Lower lobe of right lung (tissue), 2 donors: Measurements from ENCODE around the gene TLL2. TPM values are rescaled to one million over a fixed set of nuclear protein-coding genes. Genes with fewer than 3 reads are reported as not detected.

Source experiments
- ATAC-seq, 2 donors: fragments of 200-7000 bp; cut with Tn5 transposase; one replicate each; pipeline ENCODE4 v1.9.1; 2020 to 2022; ENCODE audit warnings: mild to moderate bottlenecking in 2 of 2, moderate library complexity in 2 of 2
- DNase-seq: peaks from one replicate; pipeline ENCODE4 v3.0.0-alpha.2; 2020
- H3K27ac ChIP-seq: fragments of 200-600 bp; one replicate; pipeline ENCODE4 v1.8.0; 2022
- H3K27me3 ChIP-seq: fragments of 200-600 bp; one replicate; pipeline ENCODE4 v1.8.0; 2022; ENCODE audit warnings: low read depth
- H3K36me3 ChIP-seq: fragments of 200-600 bp; one replicate; pipeline ENCODE4 v1.8.0; 2022; ENCODE audit warnings: mild to moderate bottlenecking
- H3K4me1 ChIP-seq: fragments of 200-600 bp; one replicate; pipeline ENCODE4 v1.8.0; 2022
- H3K4me3 ChIP-seq: fragments of 200-600 bp; one replicate; pipeline ENCODE4 v1.8.0; 2022; ENCODE audit warnings: mild to moderate bottlenecking
- H3K9me3 ChIP-seq: fragments of 200-600 bp; one replicate; pipeline ENCODE4 v1.8.0; 2022
- CTCF ChIP-seq: fragments of 200-600 bp; IDR thresholded peaks from one replicate; pipeline ENCODE4 v1.8.0; 2022; ENCODE audit warnings: antibody characterized with exemption, mild to moderate bottlenecking
- intact Hi-C: fragments of 100-400 bp; cut with DNase I; formaldehyde crosslinking; loops from one replicate; pipeline ENCODE4 v1.11.0; 2022
- total RNA-seq: library from RNA; stranded (reverse); fragmentation: NEBNext Ultra II Directional; extraction: Animal tissue kit (Norgen Biotek cat#: 25700); gene quantifications from one replicate; pipeline ENCODE4 v1.2.1, GENCODE V29; 2021
- donor health status: DM: no; HTN: yes; CAD: no; lungs with severe emphysema.

Gene TLL2
- total RNA-seq, 1 donor from 2014 or later: not detected

- ATAC-seq: no peak
- Histone ChIP-seq H3K27me3 (peaks cover 25% of the 10 kb centered on the region), H3K36me3 (no peaks in the 10 kb centered on the region), H3K9me3 (no peaks in the 10 kb centered on the region), H3K4me1 (no peaks in the 10 kb centered on the region), H3K4me3 (no peak overlapping the region), H3K27ac (no peak overlapping the region)
- no peak for TF ChIP-seq CTCF
- no peak for DNase-seq
- intact Hi-C loops: no loop called here
Observed at GRCh38 chr10:96400465-96400864, 113.3 kb downstream of the TLL2 start.

DNA sequence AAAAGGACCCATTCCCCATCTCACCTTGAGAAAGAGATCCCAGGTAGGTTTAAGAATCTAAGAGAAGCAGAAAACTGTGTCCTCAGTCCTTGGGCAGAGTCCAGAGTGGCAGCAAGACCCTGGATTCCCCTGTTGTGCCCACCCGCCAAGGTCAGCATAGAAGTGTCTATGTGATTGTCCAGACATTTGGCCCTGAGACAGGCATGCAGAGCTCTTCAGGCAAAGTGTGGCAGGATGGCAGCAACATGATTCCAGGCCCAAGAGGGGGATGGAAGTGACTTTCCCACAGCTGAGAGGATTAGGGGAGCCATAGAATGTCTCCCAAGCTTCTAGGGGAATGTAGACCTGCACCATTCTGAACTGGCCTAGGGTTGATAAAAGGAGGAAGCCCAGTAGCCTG is 115.8 kb downstream of the TLL2 start:
- TF ChIP-seq CTCF: no peak
- ATAC-seq (no peak), DNase-seq (no peak)
- H3K4me3 ChIP-seq: no peak overlapping the region
- H3K27me3 ChIP-seq: peaks cover 18% of the 10 kb centered on the region
- H3K36me3 ChIP-seq: no peaks in the 10 kb centered on the region
- H3K27ac ChIP-seq: no peak overlapping the region
- no peaks in the 10 kb centered on the region for H3K9me3 ChIP-seq
- intact Hi-C loops: no loop called here
- no peaks in the 10 kb centered on the region for H3K4me1 ChIP-seq

DNA sequence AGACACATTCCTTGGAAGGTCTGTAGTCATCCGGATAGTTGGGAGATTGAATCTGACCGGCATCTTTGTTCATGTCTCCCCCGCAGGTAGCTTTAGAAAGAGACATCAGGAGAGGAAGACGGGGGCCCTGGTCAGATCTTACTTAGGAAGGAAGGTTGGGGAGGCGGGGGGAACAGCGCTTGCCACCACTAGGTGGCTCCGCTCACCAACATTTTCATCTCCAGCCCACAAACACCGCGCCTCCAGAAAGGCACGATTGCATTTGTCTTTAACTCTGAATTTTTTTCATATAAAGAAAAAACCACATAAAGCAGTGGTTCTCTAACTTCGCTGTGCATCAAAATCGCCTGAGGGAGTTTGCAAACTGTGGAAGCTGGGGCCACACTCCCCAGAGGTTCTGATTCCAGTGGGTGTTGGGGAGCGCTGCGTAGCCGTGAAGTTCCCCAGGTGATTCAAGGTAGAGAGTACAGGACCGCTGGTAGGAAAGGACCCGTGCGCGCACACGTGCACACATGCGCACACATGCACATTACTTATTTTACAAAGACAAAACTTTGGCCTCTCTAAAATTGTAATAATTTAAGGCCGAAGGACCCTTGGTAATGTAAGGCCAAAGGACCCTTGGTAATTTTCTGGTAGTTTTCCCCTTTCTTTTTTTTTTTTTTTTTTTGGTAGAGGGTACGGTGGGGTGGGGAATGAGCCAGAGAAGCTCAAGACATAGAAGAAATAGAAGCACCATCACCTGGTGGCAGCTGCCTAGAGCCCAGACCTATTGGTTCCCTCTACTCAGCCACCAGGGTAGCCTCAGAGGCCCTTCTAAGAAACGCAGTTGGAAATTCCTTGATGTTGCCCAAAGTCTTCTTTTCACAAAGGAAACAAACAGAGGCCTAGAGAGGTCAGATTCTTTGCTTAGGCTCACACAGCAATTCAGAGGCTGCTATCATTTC is 117.5 kb downstream of the TLL2 start:
- TF ChIP-seq CTCF: peak; percentile 89
- H3K9me3 ChIP-seq: no peaks in the 10 kb centered on the region
- no peaks in the 10 kb centered on the region for H3K4me1 ChIP-seq
- peaks cover 18% of the 10 kb centered on the region for H3K27me3 ChIP-seq
- intact Hi-C loops: no loop called here
- no peak overlapping the region for H3K4me3 ChIP-seq
- peak; percentile 84 to 86 for ATAC-seq
- no peaks in the 10 kb centered on the region for H3K36me3 ChIP-seq
- DNase-seq: peak; percentile 67
- H3K27ac ChIP-seq: no peak overlapping the region

- H3K9me3 ChIP-seq: no peaks in the 10 kb centered on the region
- H3K4me3 ChIP-seq: no peak overlapping the region
- peak in 1 of 2 donors; percentile 28 for ATAC-seq
- no peak overlapping the region for H3K27ac ChIP-seq
- H3K4me1 ChIP-seq: no peaks in the 10 kb centered on the region
- peaks cover 6% of the 10 kb centered on the region for H3K27me3 ChIP-seq
- no peak for TF ChIP-seq CTCF
- H3K36me3 ChIP-seq: no peaks in the 10 kb centered on the region
- intact Hi-C loops: no loop called here
- no peak for DNase-seq
Observed at GRCh38 chr10:96390460-96390864, 123.3 kb downstream of the TLL2 start.

GRCh38 chr10:96389785-96390184 is 123.9 kb downstream of the TLL2 start:
- Histone ChIP-seq H3K27ac (no peak overlapping the region), H3K4me1 (no peaks in the 10 kb centered on the region), H3K36me3 (no peaks in the 10 kb centered on the region), H3K27me3 (peaks cover 7% of the 10 kb centered on the region), H3K4me3 (no peak overlapping the region), H3K9me3 (no peaks in the 10 kb centered on the region)
- DNase-seq (no peak), ATAC-seq (no peak)
- intact Hi-C loops: no loop called here
- no peak for TF ChIP-seq CTCF
